Testis (tissue), 2 donors: ENCODE data around the gene TAF3.

Experiments
- CTCF ChIP-seq, 3 experiments: fragments of 450-650 bp in 2 of 3; fragments of 200-600 bp in 1 of 3; sonication (generic) in 1 of 3; IDR thresholded peaks; one replicate each; pipeline ENCODE4 v1.5.1; 2016 to 2019; ENCODE audit warnings: antibody characterized with exemption in 3 of 3, mild to moderate bottlenecking in 2 of 3, moderate library complexity in 1 of 3
- POLR2A ChIP-seq: fragments of 450-650 bp; IDR thresholded peaks from one replicate; pipeline ENCODE4 v1.6.1; 2017; ENCODE audit warnings: antibody characterized with exemption, mild to moderate bottlenecking, moderate library complexity

GRCh38 chr10:7908541-7909210 lies 90.4 kb downstream of the TAF3 start:
- TF ChIP-seq CTCF (IDR thresholded peaks at IDR 0.05): no peak
- no peak for TF ChIP-seq POLR2A
